ENCODE results near the gene ID2. TPM values are rescaled to one million over a fixed set of nuclear protein-coding genes. Genes with fewer than 3 reads are reported as not detected.

ID2 gene
- total RNA-seq, 1 experiment from 2014 or later, result 48.6 TPM

DNA sequence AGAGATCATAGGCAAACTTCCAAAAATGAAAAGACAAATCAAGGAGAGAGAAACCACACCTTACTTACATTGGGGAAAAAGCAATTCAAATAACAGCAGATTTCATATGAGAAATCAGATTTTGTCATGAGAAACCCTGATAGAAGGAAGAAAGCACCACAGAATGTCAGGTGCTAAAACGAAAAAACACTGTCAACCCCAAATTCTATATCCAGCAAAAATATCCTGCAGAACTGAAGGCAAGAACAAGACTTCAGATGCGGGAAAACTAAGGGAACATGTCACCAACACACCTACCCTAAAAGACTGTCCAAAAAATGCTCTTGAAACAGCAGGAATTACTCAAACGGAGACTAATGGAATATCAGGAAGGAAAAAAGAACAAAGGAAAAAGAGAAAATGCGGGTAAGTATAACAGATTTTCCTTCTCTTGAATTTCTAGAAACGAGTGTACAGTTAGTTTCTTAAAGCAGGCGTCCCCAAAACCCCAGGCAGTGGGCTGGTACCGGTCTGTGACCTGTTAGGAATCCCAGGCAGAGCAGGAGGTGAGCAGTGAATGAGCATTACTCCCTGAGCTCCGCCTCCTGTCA is 7.3 kb upstream of the ID2 start:
- Mint-ChIP-seq H3K4me1 (peaks cover 24% of the 10 kb centered on the region in 2 experiments), H3K4me3 (no peak overlapping the region), H3K9me3 (peaks cover 24 to 26% of the 10 kb centered on the region in 2 experiments), H3K27ac (no peak overlapping the region), H3K27me3 (ENCODE audit: low read depth) (peaks cover 41% of the 10 kb centered on the region), H3K36me3 (ENCODE audit: insufficient read depth in 1 of 3, low read depth in 3 of 3) (peaks cover 11 to 26% (median 12%) of the 10 kb centered on the region in 3 experiments)
- Histone ChIP-seq H3K23ac (ENCODE audit: insufficient read length, low read depth, low read length) (no peak overlapping the region), H2BK12ac (ENCODE audit: insufficient read length, low read depth, low read length) (no peak overlapping the region), H3K14ac (ENCODE audit: insufficient read depth, low read length) (no peak overlapping the region), H3K4ac (ENCODE audit: low read depth, low read length) (no peak overlapping the region), H3K4me2 (ENCODE audit: insufficient read depth, insufficient read length, low read length) (no peak overlapping the region), H3K4me1 (ENCODE audit: insufficient read depth, low read length) (no peaks in the 10 kb centered on the region), H4K8ac (replicated peaks; ENCODE audit: insufficient read length, low read depth, low read length) (no peak overlapping the region), H2BK5ac (ENCODE audit: insufficient read length, low read length) (no peak overlapping the region), H3K56ac (ENCODE audit: insufficient read length, low read depth, low read length) (no peak overlapping the region), H3K23me2 (ENCODE audit: insufficient read length, low read depth, low read length, poor library complexity, severe bottlenecking) (peaks cover 21% of the 10 kb centered on the region), H3K79me1 (ENCODE audit: insufficient read depth, low read depth, low read length, poor library complexity, severe bottlenecking) (no peaks in the 10 kb centered on the region), H3K18ac (ENCODE audit: insufficient read length, low read depth, low read length) (no peak overlapping the region), H3T11ph (ENCODE audit: low read length) (no peak overlapping the region), H2BK120ac (ENCODE audit: low read depth, low read length, poor library complexity, severe bottlenecking) (no peak overlapping the region), H3K9me3 (ENCODE audit: control insufficient read depth, low read depth, low read length) (no peaks in the 10 kb centered on the region), H2AFZ (ENCODE audit: low read length) (no peak overlapping the region), H3K9ac (ENCODE audit: extremely low read depth, insufficient read length, low read length) (no peak overlapping the region), H4K5ac (ENCODE audit: insufficient read length, low read depth, low read length) (no peak overlapping the region), H2AK5ac (ENCODE audit: insufficient read length, low read length) (no peak overlapping the region), H4K20me1 (ENCODE audit: control insufficient read depth, insufficient read depth, insufficient read length) (no peaks in the 10 kb centered on the region), H3K27me3 (ENCODE audit: insufficient read depth, low read length) (peaks cover 23% of the 10 kb centered on the region; the same call in 1 of the 2 replicates), H3K27ac (ENCODE audit: insufficient read length, low read depth, low read length) (no peak overlapping the region), H3K79me2 (ENCODE audit: insufficient read depth, low read length) (no peaks in the 10 kb centered on the region), H2BK15ac (ENCODE audit: low read depth, low read length) (no peak overlapping the region), H2BK20ac (ENCODE audit: low read depth, low read length, poor library complexity, severe bottlenecking) (no peak overlapping the region), H4K91ac (ENCODE audit: insufficient read length, low read depth, low read length) (no peak overlapping the region)
- no CpG with 5 or more reads among the region's 8 CpGs for WGBS (ENCODE audit: extremely low coverage, insufficient read length, low lambda C conversion rate)
- no peak for DNase-seq
- TF ChIP-seq, protein P1, sequence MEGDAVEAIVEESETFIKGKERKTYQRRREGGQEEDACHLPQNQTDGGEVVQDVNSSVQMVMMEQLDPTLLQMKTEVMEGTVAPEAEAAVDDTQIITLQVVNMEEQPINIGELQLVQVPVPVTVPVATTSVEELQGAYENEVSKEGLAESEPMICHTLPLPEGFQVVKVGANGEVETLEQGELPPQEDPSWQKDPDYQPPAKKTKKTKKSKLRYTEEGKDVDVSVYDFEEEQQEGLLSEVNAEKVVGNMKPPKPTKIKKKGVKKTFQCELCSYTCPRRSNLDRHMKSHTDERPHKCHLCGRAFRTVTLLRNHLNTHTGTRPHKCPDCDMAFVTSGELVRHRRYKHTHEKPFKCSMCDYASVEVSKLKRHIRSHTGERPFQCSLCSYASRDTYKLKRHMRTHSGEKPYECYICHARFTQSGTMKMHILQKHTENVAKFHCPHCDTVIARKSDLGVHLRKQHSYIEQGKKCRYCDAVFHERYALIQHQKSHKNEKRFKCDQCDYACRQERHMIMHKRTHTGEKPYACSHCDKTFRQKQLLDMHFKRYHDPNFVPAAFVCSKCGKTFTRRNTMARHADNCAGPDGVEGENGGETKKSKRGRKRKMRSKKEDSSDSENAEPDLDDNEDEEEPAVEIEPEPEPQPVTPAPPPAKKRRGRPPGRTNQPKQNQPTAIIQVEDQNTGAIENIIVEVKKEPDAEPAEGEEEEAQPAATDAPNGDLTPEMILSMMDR (conservative IDR thresholded peaks at IDR 0.05), result no peak
